ENCODE results near the gene PDS5B. TPM values are rescaled to one million over a fixed set of nuclear protein-coding genes. Genes with fewer than 3 reads are reported as not detected.
"Not testable (repeated sequence)": the region's sequence is repeated elsewhere in the genome, so short reads cannot be mapped to it uniquely, and the experiment has no call there.

Gene PDS5B
- polyA plus RNA-seq, 1 experiment, result 16.7 TPM

DNA sequence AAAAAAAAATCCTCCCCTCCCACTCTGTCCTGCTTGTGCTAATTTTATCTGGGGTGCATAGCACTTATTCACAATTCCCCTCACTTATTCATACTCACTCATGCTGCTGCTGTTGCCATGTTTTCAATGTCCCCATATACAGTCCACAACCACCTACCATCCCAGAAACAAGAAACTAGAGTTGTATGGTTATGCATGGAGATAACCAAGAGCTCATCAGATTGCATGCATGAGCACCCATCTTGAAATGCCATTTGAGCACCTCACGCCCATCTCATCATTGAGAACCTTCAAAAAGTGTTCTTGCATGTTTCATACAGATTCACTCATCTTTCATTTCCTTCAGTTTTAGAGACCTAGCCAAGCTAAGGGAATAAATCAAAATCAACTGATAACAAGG, 32.5 kb upstream of the PDS5B start:
- ChIA-PET POLR2A (no interaction called here), CTCF (no interaction called here)
- no peak for DNase-seq (ENCODE audit: low read depth, low spot score)
- Histone ChIP-seq H3K27ac (ENCODE audit: low read depth, low read length) (no peak overlapping the region), H3K4me3 (ENCODE audit: low read depth, low read length) (no peak overlapping the region), H3K27me3 (ENCODE audit: control insufficient read depth, insufficient read depth, low read length) (no peaks in the 10 kb centered on the region), H3K9me3 (ENCODE audit: control insufficient read depth, insufficient read depth, low read length) (no peaks in the 10 kb centered on the region)
- TF ChIP-seq, protein P1, sequence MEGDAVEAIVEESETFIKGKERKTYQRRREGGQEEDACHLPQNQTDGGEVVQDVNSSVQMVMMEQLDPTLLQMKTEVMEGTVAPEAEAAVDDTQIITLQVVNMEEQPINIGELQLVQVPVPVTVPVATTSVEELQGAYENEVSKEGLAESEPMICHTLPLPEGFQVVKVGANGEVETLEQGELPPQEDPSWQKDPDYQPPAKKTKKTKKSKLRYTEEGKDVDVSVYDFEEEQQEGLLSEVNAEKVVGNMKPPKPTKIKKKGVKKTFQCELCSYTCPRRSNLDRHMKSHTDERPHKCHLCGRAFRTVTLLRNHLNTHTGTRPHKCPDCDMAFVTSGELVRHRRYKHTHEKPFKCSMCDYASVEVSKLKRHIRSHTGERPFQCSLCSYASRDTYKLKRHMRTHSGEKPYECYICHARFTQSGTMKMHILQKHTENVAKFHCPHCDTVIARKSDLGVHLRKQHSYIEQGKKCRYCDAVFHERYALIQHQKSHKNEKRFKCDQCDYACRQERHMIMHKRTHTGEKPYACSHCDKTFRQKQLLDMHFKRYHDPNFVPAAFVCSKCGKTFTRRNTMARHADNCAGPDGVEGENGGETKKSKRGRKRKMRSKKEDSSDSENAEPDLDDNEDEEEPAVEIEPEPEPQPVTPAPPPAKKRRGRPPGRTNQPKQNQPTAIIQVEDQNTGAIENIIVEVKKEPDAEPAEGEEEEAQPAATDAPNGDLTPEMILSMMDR (IDR thresholded peaks at IDR 0.05; ENCODE audit: low read depth, low read length), result no peak

DNA sequence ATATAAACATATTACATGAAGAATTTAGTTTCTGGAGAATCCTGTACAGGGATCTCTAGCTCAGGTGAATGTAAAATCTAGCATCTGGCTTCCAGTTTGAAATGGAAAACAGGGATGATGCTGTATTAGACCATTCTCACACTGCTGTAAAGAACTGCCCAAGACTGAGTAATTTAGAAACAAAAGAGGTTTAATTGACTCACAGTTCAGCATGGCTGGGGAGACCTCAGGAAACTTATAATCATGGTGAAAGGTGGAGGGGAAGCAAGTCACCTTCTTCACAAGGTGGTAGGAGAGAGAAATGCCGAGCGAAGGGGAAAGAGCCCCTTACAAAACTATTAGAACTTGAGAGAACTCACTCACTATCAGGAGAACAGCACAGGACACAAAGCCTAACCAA, 30.6 kb upstream of the PDS5B start:
- TF ChIP-seq, protein P1 (IDR thresholded peaks at IDR 0.05; ENCODE audit: low read depth, low read length), result no peak
- H3K27ac ChIP-seq (ENCODE audit: low read depth, low read length), result no peak overlapping the region
- POLR2A ChIA-PET, result no interaction called here
- no peaks in the 10 kb centered on the region for H3K9me3 ChIP-seq (ENCODE audit: control insufficient read depth, insufficient read depth, low read length)
- no peak for DNase-seq (ENCODE audit: low read depth, low spot score)
- no peak overlapping the region for H3K4me3 ChIP-seq (ENCODE audit: low read depth, low read length)
- peaks cover 2% of the 10 kb centered on the region for H3K27me3 ChIP-seq (ENCODE audit: control insufficient read depth, insufficient read depth, low read length)
- CTCF ChIA-PET, result interaction anchor here (2.4 kb wide), 1 partner anchor 25 kb away, joined by 8 read pairs; no protein-coding TSS in a partner anchor

DNA sequence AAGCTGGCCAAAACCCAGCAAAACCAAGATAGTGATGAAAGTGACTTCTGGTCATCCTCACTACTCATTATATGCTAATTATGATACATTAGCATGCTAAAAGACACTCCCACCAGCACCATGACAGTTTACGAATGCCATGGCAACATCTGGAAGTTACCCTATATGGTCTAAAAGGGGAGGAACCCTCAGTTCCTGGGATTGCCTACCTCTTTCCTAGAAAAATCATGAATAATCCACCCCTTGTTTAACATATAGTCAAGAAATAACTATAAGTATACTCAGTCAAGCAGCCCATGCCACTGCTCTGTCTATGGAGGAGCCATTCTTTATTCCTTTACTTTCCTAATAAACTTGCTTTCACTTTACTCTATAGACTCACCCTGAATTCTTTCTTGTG, 25.4 kb upstream of the PDS5B start:
- POLR2A ChIA-PET; H3K4me3 ChIP-seq (ENCODE audit: low read depth, low read length); H3K27me3 ChIP-seq (ENCODE audit: control insufficient read depth, insufficient read depth, low read length); H3K27ac ChIP-seq (ENCODE audit: low read depth, low read length); H3K9me3 ChIP-seq (ENCODE audit: control insufficient read depth, insufficient read depth, low read length); DNase-seq (ENCODE audit: low read depth, low spot score): not testable (repeated sequence)
- CTCF ChIA-PET, result interaction anchor here (1.6 kb wide), 1 partner anchor 651 kb away, joined by 3 read pairs; no protein-coding TSS in a partner anchor

DNA sequence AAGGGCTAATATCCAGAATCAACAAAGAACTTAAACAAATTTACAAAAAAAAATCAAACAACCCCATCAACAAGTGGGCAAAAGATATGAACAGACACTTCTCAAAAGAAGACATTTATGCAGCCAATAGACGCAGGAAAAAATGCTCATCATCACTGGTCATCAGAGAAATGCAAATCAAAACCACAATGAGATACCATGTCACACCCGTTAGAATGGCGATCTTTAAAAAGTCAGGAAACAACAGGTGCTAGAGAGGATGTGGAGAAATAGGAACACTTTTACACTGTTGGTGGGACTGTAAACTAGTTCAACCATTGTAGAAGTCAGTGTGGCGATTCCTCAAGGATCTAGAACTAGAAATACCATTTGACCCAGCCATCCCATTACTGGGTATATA, 10.6 kb upstream of the PDS5B start:
- H3K9me3 ChIP-seq (ENCODE audit: control insufficient read depth, insufficient read depth, low read length); DNase-seq (ENCODE audit: low read depth, low spot score); CTCF ChIA-PET; H3K27ac ChIP-seq (ENCODE audit: low read depth, low read length); POLR2A ChIA-PET; H3K27me3 ChIP-seq (ENCODE audit: control insufficient read depth, insufficient read depth, low read length); H3K4me3 ChIP-seq (ENCODE audit: low read depth, low read length): not testable (repeated sequence)

DNA sequence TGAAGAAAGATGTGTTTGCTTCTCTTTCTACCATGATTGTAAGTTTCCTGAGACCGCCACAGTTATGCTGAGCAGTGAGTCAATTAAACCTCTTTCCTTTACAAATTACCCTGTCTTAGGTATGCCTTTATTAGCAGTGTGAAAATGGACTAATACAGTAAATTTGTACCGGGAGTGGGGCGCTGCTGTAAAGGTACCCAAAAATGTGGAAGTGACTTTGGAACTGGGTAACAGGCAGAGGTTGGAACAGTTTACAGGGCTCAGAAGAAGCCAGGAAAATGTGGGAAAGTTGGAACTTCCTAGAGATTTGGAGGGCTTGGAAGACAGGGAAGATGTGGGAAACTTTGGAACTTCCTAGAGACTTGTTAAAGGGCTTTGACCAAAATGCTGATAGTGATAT, 9.2 kb upstream of the PDS5B start:
- ChIA-PET POLR2A (no interaction called here), CTCF (no interaction called here)
- Histone ChIP-seq H3K27ac (ENCODE audit: low read depth, low read length) (no peak overlapping the region), H3K9me3 (ENCODE audit: control insufficient read depth, insufficient read depth, low read length) (peaks cover 6% of the 10 kb centered on the region), H3K27me3 (ENCODE audit: control insufficient read depth, insufficient read depth, low read length) (peaks cover 2% of the 10 kb centered on the region), H3K4me3 (ENCODE audit: low read depth, low read length) (no peak overlapping the region)
- TF ChIP-seq, protein P1 (IDR thresholded peaks at IDR 0.05; ENCODE audit: low read depth, low read length), result no peak
- DNase-seq (ENCODE audit: low read depth, low spot score), result no peak

DNA sequence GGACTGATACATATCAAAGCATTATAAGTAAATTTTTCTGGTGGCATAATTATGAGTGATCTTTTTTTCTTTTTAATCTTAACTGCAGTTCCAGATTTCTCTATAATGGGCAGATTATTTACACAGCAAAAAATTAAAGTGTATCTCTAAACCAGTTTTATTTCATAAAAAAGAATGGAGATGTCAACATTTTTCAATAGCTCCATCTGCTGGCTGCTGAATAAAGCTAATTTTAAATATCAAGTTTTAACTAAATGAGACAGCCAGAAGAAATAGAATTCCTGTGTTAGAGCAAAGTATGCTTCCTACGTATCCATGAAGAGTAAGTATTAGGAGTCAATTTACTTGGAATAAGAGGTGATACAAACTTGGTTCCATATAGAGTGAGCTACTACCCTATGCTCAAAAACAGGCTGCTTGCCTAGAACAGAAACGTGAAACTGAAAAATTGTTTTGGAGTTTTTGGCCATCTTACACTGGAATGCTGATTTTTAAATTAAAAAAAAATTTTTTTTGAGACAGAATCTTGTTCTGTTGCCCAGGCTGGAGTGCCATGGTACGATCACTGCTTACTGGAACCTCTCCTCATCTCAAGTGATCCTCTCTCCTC, 5.0 kb upstream of the PDS5B start:
- POLR2A ChIA-PET, result interaction anchor here (1.0 kb wide), 1 partner anchor 671 kb away, joined by 3 read pairs; no protein-coding TSS in a partner anchor
- H3K4me3 ChIP-seq (ENCODE audit: low read depth, low read length), result no peak overlapping the region
- no peak for DNase-seq (ENCODE audit: low read depth, low spot score)
- H3K27me3 ChIP-seq (ENCODE audit: control insufficient read depth, insufficient read depth, low read length), result no peaks in the 10 kb centered on the region
- H3K9me3 ChIP-seq (ENCODE audit: control insufficient read depth, insufficient read depth, low read length), result peaks cover 6% of the 10 kb centered on the region
- TF ChIP-seq, protein P1 (IDR thresholded peaks at IDR 0.05; ENCODE audit: low read depth, low read length), result peak; percentile 57
- H3K27ac ChIP-seq (ENCODE audit: low read depth, low read length), result no peak overlapping the region
- CTCF ChIA-PET, result interaction anchor here (0.6 to 4.1 kb wide), 39 partner anchors 9 to 1143 kb away, joined by 3 to 65 read pairs (median 4); partner anchors contain the start of gene N4BP2L2

Data from AG04450 (cell line).